ENCODE measurements around the gene UBASH3B.
A peak's percentile ranks its signal among the peaks of the same experiment; 100 is the strongest.

Gene UBASH3B

GRCh38 chr11:122647736-122648275 is 7.7 kb upstream of the UBASH3B start:
- DNase-seq: no peak

GRCh38 chr11:122649116-122649515 is 6.4 kb upstream of the UBASH3B start:
- DNase-seq: no peak

GRCh38 chr11:122650619-122651018 is 4.9 kb upstream of the UBASH3B start:
- DNase-seq: no peak

- DNase-seq: no peak
Observed at GRCh38 chr11:122652495-122652894, 3.0 kb upstream of the UBASH3B start.

GRCh38 chr11:122653916-122654585 is 1.5 kb upstream of the UBASH3B start:
- DNase-seq: no peak

- peak; percentile 60 for DNase-seq
Observed at GRCh38 chr11:122656073-122656630, 630 bp downstream of the UBASH3B start.

GRCh38 chr11:122656631-122657101 is 1.1 kb downstream of the UBASH3B start:
- DNase-seq: peak; percentile 38

- DNase-seq: no peak
Observed at GRCh38 chr11:122659676-122660554, 4.4 kb downstream of the UBASH3B start.

GRCh38 chr11:122661182-122661945 is 5.8 kb downstream of the UBASH3B start:
- peak; percentile 94 for DNase-seq

GRCh38 chr11:122663056-122663740 is 7.7 kb downstream of the UBASH3B start:
- DNase-seq: no peak

- DNase-seq: peak; percentile 20
Observed at GRCh38 chr11:122663764-122664163, 8.2 kb downstream of the UBASH3B start.

- no peak for DNase-seq
Observed at GRCh38 chr11:122664188-122664587, 8.7 kb downstream of the UBASH3B start.

GRCh38 chr11:122665861-122666260 is 10.3 kb downstream of the UBASH3B start:
- DNase-seq: no peak

GRCh38 chr11:122666743-122667142 is 11.2 kb downstream of the UBASH3B start:
- no peak for DNase-seq

GRCh38 chr11:122668562-122669090 is 13.1 kb downstream of the UBASH3B start:
- peak; percentile 71 for DNase-seq

- DNase-seq: no peak
Observed at GRCh38 chr11:122670131-122670530, 14.6 kb downstream of the UBASH3B start.

GRCh38 chr11:122671400-122671891 is 15.9 kb downstream of the UBASH3B start:
- peak; percentile 48 for DNase-seq

- no peak for DNase-seq
Observed at GRCh38 chr11:122672892-122673291, 17.4 kb downstream of the UBASH3B start.

- DNase-seq: no peak
Observed at GRCh38 chr11:122673701-122674100, 18.2 kb downstream of the UBASH3B start.

GRCh38 chr11:122676638-122677037 is 21.1 kb downstream of the UBASH3B start:
- no peak for DNase-seq

GRCh38 chr11:122677256-122677655 is 21.7 kb downstream of the UBASH3B start:
- no peak for DNase-seq

GRCh38 chr11:122678406-122678805 is 22.9 kb downstream of the UBASH3B start:
- DNase-seq: no peak
